NOMO-1 (cell line): ENCODE data around the gene TTLL9.

Experiments used
- DNase-seq, 2 experiments: peaks; one replicate each; lab custom pipeline; 2025; ENCODE audit not compliant: unreplicated experiment in 2 of 2; lab: John Stamatoyannopoulos, UW

The TTLL9 gene

DNA sequence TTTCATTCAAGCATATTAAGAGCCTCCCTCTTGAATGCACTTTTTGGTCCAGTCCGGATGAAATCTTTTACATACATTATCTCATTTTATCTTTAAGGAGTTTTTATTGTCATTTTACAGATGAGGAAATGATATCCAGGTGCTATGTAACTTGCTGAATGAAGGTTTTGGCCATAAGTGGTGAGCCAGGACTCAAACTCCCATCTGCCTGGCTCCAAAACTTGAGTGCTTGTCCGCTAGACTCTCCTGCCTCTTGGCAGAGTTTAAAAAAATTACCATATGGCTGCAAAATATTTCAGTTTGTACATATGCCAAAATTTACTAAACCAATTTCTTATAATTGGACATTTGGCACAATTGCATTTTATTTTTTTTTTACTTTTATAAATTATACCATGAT lies 69.2 kb downstream of the TTLL9 start:
- DNase-seq: no peak

DNA sequence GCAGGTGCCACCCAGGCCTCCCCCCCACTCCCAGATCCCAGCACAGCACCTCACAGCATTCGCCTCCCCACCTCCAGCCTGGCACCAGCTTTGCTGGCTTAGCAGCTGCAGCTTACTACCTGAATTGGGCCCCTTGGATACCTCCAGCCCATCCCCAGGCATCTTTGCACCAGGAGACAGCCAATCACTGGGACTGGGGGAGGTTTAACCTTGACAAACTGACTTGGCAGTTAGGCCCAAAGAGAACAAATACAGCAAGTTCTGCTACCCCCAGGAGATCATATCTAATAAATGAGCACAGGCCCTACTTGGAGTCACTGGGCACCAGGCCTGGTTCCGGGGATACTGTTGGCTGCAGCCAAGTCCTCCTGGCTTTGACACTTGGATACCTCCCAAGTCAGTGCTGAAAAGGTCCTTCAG lies 72.6 kb downstream of the TTLL9 start:
- DNase-seq: no peak

DNA sequence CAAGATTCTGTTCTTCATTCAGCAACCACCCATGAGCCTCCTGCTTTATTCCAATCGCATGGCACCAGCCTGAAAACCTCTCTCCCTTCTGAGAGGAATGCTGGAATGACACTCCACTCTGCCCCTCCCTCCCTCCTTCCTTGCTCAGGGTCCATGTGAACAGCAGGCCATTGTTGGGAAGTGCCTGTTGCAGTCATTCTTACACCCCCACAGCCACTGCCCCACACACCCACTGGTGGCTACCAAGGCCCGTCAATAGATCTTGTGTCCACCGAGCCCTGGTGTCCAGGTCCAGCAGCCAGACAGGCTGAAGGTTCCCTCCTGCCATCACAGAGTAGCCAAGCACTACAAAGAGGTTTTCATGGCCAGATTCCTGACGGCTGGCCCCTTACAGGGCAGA lies 74.9 kb downstream of the TTLL9 start:
- no peak for DNase-seq

- no peak for DNase-seq
Measured at GRCh38 chr20:31945785-31946184, 75.4 kb downstream of the TTLL9 start.

GRCh38 chr20:31948008-31948407 lies 77.6 kb downstream of the TTLL9 start:
- DNase-seq: no peak

DNA sequence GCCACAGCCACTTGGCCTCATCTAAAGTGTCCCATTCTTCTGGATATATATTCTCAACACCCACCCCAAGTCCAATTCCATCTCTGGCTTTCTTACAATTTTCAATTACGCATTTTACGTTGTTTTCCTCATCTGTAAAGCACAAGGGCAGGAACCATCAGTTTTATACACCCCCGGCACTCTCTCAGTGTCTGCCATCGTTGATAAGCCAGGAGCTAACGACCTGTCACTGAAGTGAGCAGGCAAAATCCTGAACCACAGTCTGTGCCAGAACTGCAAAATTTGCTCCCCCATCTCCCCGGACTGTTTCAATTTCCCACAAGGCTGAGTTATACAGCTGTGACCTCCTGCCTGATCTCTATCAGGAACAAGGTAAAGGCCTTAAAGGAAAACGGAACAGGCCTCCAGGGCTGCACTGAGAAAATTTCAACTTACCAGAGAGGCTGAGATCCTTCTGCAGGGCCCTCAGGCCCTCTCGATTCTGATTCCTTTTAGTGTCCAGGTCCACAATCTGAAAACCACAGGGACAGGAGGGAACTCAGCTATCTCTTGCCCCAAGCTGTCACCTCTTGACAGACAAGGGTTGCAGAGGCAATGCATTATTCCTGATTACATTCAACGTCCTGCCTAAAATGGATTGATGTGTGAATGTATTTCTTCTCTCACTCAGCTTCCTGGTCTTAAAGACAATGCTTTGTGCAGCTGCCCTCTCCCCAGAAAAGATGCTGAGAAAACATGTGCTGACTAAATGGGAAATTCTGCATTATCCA lies 79.6 kb downstream of the TTLL9 start:
- DNase-seq: no peak

GRCh38 chr20:31951203-31951529 lies 80.7 kb downstream of the TTLL9 start:
- no peak for DNase-seq

- peak; percentile 94 to 98 for DNase-seq
Measured at GRCh38 chr20:31951530-31952453, 81.4 kb downstream of the TTLL9 start, which contains the start of gene PDRG1. PDRG1 (minus strand) TSS chr20:31952046; CDS start chr20:31951961, 85 bp downstream.

DNA sequence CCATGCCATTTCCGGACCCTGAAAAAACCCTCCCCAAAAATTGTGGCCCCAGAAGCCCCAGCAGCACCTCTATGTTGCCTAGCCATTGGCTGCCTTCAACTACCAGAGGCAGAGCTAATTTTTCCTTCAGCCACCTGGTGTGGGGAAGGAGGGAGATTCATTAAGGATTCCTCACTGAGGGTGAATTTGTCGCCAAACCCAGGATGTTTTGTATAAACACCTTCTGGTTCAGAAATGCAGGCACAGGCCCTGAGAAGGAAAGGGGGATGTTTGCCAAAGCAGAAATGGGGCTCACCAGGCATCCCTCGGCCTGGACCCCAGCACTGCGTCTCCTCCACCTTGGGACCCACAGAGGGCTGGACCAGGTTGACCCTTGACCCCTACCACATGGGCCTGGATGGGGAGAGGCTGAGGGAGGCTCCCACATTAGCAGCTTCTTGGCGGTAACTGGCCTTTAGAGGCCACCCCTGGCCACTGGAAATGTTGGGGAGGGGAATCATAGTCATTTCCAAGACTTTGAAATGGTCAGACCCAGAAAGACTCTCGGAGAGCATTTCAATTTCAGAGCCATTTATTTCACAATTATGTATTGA lies 83.2 kb downstream of the TTLL9 start:
- DNase-seq: no peak

DNA sequence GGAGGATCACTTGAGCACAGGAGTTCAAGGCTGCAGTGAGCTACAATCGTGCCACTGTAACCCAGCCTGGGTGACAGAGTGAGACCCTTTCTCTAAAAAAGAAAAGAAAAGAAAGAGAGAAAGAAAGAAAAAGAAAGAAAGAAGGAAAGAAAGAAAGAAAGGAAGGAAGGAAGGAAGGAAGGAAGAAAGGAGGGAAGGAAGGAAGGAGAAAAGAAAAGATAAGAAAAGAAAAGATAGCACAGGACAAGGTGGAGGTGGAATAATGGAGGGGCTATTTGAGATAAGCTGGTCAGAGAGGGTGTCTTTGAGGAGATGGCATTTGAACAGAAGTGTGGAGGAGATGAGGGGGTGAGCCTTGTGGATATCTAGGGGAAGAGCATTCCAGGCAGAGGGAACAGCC lies 84.1 kb downstream of the TTLL9 start:
- DNase-seq: no peak

DNA sequence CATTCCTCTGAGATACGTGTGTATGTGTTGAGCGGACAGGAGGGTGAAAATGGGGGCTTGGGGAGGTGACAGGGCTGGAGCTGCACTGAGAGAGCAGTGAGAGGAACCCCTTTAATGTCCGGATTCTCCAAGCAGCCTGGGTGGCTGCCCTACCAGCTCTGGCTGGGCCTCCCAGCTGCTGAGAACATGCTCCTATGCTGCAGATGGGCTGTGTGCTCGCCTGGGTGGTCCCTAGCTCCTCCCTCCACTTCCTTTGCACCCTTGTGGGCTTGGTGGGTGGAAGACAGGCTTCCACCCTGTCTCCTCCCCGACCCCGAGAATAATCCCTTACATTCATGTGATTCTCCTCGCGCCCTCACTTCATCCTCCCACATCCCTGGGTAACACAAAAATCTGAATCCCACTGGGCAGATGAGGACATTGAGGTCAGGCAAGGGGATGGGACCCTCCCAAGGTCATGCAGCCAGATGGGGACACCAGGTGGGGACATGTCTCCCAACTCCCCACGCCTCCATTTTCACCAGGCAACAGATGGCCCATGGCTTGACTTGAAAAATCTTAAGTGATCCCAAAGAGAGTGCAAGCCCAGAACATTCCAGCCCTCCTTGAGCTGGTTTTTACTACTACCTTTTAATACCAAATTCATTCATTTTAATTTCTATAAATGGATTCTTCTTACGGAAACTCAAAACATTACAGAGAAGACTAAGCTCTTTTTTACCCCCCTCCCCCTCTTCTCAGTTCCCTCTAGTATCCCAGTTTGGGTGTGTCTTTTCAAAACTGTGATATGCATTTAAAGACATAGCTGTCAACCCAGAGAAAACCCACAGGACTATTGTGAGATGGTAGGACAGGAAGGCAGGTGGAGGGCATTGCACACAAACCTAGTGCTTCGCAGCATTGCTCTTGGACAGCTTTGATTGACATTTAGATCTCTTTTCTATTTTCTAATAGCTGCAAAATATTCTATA lies 86.4 kb downstream of the TTLL9 start:
- no peak for DNase-seq

GRCh38 chr20:31962761-31963160 lies 92.3 kb downstream of the TTLL9 start:
- DNase-seq: no peak

DNA sequence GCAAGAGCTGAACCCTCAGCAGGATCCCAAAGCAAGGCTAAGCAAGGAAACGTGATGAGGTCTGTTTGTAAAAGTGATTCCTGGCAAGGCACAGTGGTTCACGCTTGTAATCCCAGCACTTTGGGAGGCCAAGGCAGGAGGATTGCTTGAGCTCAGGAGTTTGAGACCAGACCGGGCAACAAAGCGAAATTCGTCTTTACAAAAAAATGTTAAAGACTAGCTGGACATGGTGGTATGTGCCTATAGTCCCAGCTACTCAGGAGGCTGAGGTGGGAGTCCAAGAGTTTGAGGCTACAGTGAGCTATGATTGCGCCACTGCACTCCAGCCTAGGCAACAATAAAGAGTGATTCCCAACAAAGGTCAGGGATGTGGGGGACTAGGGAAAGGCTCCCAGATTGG lies 93.5 kb downstream of the TTLL9 start:
- no peak for DNase-seq

- no peak for DNase-seq
Measured at GRCh38 chr20:31966991-31967655, 96.7 kb downstream of the TTLL9 start.

- peak; percentile 53 to 58 for DNase-seq
Measured at GRCh38 chr20:31967830-31968249, 97.4 kb downstream of the TTLL9 start, which contains the start of gene XKR7. XKR7 (plus strand) TSS chr20:31968151; CDS start chr20:31968176, 25 bp downstream.

GRCh38 chr20:31968291-31969126 lies 98.1 kb downstream of the TTLL9 start:
- DNase-seq: peak; percentile 57 to 66

DNA sequence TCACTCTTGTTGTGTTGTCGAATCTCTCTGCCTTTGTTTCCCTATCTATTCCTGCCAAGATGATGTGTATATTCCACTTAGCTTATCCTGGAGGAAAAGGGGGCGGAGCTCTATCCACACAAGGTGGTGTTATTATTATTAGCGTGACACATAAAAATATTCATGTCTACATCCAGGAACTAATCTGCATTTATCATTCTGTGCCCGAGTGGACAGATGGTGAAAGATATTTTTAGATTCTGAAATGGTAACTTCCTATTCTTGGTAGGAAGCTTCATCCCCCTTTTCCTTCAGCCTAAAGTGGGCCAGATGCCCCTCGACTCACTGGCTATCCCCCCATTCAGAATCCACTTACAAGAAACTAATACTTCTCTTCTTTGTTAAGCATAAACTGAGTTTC lies 99.6 kb downstream of the TTLL9 start:
- no peak for DNase-seq

- no peak for DNase-seq
Measured at GRCh38 chr20:31972471-31973021, 102.1 kb downstream of the TTLL9 start.
